GM18498 (cell line): ENCODE results near the gene MAPK8.

ENCODE experiments used
- ATAC-seq: cut with Tn5 transposase; IDR thresholded peaks from one replicate; pipeline ENCODE4 v1.9.1; 2021; ENCODE audit warnings: mild to moderate bottlenecking, moderate library complexity; ENCODE audit not compliant: unreplicated experiment

Gene MAPK8

GRCh38 chr10:48446785-48447184 is 140.3 kb downstream of the MAPK8 start:
- ATAC-seq: no peak

DNA sequence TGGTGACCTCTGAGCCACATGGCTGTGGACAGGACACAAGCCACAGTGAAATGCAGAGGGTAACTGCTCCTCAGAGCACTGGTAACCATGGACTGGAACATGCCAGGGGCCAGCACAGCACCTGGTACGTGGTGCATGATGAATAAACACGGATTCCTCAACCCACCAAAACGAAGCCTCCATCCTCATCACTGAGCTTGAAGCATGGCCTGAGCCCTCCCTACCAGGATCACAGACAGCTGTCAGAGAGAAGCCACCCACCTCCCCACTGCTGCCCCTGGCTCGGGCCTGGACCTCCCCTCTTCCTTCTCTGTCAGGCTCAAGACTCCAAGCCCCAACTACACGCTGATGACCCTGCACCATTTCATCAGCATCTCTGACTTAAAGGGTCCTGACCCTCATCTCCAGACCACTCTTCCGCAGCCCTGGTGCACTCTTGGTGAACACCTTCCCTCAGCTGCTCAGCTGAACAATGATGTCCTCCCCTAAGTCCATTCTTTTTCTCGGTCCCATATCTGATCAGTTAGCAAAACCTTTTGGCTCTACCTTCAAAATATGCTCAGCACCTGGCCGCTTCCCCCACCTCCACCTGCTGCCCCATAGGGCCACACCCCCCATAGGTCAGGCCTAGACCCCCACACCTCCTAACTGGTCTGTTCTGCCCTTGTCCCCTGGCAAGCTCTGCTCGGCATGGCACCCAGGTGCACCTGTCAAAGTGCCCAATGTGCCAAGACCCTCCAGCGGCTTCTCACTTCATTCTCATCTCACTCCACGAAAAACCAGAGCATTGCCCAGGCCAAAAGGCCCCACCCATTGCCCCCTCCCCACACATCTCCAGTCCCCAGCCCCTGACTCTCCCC is 141.1 kb downstream of the MAPK8 start:
- ATAC-seq: no peak

DNA sequence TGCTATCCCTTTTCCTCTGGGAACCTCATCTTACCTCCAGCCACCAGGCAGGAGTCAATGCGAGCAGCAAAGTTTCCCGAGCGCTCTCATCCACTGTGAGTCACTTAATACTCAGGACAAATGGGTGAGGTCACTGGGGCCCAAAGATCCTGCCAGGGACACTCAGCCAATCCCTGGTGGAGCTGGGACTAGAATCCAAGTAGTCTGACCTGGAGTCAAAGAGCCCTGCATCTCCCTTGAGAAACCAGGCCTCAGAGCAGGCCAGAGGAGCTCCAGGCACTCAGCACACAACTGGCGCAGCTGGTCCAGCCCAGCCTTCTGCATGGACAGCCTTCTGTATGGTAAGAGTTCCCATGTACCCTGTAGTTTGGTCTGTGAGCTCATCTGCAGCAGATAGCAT is 142.3 kb downstream of the MAPK8 start:
- no peak for ATAC-seq

GRCh38 chr10:48449501-48450232 is 143.2 kb downstream of the MAPK8 start:
- ATAC-seq: no peak

DNA sequence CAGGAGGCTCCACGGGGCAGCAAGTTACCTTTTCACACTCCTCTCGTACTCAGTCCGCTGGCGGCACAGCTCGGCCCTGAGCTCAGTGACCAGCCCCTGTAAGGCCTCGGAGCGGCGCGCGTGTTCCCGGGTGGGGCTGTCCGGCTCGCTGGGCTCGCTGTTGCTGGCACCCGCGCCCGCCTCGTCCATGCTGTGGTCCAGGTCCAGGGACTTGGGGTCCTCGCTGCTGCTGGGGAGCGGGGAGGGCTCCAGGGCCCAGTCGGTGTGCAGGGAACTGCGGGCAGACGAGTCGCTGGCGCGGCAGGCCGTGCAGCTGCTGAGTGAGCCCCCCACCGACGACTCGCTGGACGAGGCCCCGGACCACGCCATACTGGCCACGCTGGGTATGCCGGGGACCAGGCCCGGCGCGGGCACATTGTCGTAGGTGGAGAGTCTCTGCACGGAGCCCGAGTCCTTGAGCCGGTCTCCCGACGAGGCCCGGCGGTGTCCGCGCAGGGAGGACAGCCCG is 143.8 kb downstream of the MAPK8 start:
- no peak for ATAC-seq

GRCh38 chr10:48450741-48451466 is 144.4 kb downstream of the MAPK8 start:
- no peak for ATAC-seq

DNA sequence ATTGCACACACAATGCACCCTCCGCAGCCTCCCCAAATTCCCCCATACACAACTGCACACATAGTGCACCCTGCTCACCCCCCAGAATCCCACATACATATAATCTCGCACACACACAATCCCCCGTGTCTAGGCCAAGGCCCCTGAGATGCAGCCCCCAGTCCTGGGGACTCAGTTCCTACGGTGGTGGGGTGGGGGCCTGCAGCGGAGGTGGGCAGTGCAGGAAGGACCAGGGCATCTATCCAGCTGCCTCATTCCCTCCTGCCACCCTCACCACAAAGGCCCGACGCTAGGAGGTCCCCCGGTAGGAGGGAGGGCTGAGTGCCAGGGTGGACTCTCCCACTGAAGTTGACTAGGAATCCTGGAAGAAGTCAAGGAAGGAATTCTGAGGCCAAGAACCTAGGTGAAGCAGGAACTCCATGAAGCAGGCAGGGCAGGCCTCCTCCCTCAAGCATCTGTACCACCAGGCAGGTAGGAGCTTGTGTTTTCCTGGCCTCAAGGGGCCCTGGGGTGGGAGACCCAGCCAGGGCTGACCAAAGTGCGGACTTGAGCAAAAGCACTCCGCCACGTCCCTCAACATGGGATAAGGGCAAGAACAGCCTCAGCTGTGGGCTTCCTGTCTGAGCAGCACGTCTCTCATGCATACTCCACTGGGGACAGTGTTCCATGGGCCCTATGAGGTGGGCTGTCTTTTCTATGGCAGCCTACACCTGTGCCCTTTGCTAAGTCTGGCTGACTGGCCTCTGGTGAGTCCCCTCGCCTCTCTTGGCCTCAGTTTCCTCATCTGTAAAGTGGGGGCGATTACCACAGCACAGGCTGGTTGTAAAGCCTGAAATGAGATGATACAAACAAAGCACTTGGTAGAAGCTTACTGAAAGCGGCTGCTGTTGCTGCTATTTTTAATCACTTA is 145.7 kb downstream of the MAPK8 start:
- no peak for ATAC-seq

DNA sequence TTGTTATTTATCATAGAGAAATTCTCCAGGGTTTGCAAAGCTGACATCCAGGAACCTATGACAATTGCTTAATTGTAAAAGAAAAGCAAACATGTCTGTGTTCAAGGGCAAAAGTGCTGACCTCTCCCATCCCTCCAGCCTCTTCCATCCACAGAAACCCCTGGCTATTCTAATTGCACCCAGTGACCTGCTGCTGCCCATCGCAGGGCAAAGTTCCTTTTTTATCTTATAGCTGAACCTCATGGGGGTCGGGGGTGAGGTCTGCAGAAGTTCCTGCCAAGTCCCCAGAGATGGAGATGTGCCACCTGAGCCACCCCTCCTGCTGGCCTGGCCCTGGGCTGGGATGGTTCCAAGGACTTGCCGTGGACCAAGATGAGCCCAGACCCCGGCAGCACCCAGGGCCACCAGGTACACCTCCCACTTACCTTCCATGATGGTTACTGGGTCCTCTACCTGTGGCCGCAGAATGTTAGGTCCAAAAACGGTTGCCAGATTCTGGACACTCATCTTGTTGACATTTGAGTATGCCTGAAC is 146.5 kb downstream of the MAPK8 start:
- ATAC-seq: no peak

- ATAC-seq: no peak
These were observed 147.2 kb downstream of the MAPK8 start for GRCh38 chr10:48453451-48454301.

GRCh38 chr10:48454302-48455054 is 148.0 kb downstream of the MAPK8 start:
- ATAC-seq: no peak

DNA sequence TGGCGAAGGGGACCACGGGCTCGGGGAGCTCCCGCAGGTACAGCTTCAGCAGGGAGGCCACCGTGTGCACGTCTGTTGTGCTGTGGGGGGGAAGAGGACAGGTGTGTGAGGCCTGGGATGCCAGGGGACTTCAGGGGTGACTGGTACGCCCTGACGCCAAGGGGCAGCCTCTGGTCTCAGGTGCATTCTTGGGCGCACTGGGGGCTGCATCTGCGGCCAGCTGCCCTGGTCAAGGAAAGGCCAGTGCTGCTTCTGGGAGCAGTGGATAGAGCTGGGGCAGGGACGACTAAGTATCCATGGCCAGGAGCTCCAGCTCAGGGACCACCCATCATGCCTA is 148.5 kb downstream of the MAPK8 start:
- ATAC-seq: no peak

DNA sequence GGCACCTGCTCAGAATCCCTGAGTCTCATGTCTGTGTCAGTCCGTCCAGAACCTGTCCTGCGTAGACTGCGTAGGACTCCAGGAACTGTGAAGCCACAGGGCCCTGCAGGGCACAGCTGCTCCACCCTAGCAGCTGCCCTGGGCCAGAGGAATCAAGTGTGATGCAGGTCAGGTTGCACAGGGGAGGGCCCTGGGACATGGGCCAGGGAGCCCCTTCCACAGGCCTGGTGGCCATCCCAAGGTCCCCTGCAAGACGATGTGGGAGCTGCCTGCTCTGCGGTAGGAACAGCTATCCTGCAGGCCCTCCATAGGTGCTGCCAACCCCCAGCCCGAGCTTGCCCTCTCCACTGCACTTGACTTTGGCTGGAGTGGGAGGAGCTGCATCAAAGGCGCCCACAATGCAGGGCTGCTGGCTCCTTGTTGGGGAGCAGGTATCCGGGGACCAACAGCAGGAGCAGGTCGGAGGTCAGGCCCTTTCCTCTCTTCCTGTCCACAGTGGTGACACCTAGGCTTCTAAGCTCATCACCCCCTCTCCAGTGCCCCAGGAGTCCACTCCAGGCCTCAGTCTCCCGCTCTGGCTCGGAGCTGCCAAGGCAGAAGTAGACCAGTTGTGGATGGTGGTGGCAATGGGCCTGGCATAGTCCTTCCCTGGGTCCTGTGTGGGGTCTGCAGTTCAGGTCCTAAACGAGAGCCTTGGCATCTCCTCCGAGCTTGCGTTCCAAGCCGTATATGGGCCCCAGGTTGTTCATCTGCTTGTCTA is 149.1 kb downstream of the MAPK8 start:
- ATAC-seq: no peak

DNA sequence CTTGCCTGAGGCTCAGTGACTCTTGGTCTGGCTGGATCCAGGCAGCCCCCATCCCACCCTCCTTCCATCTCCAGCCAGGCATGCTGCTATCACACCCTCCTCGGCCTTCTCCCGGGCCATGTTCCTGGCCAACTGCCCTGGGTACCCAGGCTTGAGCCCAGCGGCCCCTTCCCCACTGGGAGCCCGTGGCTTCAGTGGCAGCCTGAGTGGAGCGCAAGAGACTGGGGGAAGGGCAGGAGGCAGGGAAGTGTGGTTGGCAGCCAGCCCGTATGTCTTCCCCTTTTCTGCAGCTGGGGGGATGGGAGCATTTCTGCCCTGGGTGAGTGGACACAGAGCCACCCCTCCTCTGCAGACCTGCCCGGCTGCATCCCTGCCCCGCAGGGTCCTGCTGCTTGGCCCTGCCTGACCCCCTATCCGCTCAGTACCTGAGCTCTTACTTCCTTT is 149.9 kb downstream of the MAPK8 start:
- ATAC-seq: no peak

- ATAC-seq: no peak
These were observed 150.6 kb downstream of the MAPK8 start for GRCh38 chr10:48456808-48457761.

GRCh38 chr10:48457949-48458661 is 151.6 kb downstream of the MAPK8 start:
- ATAC-seq: no peak

GRCh38 chr10:48458662-48459048 is 152.2 kb downstream of the MAPK8 start:
- no peak for ATAC-seq
